Activated T-helper 1 cell treated with anti-CD3 and anti-CD28 coated beads, Interleukin-2, amount 50 U/mL, for 16 hours (primary cell): ENCODE results near the gene POU3F1.

ENCODE experiments used
- DNase-seq, 2 donors: peaks; one replicate each; pipeline ENCODE4 v3.0.0-alpha.2; 2020; ENCODE audit warnings: low read depth in 1 of 2, low spot score in 1 of 2

Gene POU3F1

GRCh38 chr1:38074302-38074677 is 27.7 kb upstream of the POU3F1 start:
- no peak for DNase-seq

DNA sequence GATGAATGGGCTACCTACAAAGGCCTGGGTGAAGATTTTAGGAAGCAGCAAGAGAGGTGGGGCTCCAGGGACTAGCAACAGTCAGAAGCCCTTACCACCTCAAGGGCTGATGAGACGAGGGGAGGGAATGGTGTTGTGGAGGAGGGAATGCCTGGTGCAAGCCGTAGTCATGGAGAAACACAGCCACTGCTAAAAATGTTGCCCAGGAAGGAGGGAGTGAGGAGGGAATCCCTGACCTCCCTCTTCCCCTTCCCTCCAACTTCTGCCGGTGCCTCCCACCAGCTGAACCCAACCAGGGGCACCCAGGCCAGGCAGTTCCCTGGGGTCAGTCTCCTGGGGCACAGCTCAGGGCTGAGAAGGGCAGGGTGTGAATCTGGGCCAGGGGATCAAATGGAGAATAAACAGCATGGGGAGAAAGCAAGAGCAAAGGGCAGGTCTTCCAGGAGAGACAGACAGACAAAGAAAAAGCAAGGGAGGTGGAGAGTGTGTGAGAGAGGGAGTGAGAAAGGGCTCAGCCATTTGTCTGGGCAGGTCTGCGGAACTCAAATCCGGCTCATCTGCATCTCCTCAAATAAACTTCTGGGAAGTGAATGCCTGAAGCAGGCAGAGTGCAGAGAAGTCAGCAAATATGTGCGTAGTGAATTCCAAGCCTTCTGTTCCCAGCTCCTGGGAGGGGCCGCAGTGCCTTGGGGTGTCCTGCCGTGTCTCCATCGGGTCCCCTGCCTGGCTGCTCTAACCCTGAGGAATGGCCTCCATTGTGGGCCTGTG is 27.1 kb upstream of the POU3F1 start:
- DNase-seq: no peak

GRCh38 chr1:38072858-38073257 is 26.3 kb upstream of the POU3F1 start:
- DNase-seq: no peak

GRCh38 chr1:38071312-38072256 is 25.0 kb upstream of the POU3F1 start:
- DNase-seq: no peak

GRCh38 chr1:38068980-38069340 is 22.4 kb upstream of the POU3F1 start:
- DNase-seq: no peak

GRCh38 chr1:38068220-38068979 is 21.8 kb upstream of the POU3F1 start:
- DNase-seq: no peak

DNA sequence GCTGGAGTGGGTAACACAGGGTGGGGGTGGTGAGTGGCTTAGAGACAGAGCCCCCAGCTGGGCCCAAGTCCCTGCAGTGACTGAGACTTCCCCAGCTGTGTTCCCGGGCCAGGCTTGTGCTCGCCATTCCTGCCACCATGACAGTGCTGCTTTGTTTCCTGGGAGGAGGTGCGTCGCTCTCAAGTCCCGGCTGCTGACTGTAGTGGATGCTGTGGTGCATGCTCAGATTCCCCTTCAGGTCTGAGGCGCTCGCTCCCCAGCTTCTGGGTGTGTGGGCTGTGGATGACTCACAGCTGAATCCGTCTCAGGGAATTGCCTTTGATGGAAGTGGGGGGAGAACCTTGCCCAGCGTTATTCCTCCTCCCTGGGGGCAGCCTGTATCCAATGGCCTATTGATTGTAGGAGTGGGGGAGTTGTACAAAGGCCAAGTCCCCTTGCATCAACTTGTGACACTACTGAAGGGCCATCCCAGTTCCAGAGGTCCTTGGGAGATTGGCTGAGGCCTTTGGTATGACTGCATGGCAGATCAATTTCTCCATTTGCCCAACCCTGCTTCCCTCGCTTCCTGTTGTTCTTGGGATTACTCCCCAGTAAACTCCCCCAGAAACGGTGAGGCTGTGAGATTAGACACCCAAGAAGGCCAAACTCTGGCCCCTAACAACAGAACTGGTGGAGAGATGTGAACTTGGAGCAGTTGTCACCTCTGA is 17.8 kb upstream of the POU3F1 start:
- DNase-seq: no peak

DNA sequence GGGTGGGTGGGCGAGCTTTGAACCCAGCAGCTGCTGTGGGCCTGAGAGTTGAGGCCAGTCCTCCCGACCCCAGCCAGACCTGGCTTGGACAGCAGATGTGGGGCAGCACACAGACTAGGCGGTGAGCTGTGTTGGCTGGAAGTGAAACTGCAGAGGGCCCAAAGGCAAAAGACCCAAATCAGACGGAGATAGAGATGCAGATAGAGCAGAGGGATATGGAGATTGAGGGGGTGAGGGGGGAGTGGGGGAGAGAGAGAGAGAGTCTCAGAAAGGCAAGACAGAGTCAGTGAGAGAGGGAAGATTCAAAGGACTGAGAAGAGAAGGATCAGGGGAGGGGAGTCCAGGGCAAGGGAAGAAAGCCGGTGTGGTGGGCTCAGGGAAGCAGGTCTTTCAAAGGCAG is 17.0 kb upstream of the POU3F1 start:
- DNase-seq: no peak

DNA sequence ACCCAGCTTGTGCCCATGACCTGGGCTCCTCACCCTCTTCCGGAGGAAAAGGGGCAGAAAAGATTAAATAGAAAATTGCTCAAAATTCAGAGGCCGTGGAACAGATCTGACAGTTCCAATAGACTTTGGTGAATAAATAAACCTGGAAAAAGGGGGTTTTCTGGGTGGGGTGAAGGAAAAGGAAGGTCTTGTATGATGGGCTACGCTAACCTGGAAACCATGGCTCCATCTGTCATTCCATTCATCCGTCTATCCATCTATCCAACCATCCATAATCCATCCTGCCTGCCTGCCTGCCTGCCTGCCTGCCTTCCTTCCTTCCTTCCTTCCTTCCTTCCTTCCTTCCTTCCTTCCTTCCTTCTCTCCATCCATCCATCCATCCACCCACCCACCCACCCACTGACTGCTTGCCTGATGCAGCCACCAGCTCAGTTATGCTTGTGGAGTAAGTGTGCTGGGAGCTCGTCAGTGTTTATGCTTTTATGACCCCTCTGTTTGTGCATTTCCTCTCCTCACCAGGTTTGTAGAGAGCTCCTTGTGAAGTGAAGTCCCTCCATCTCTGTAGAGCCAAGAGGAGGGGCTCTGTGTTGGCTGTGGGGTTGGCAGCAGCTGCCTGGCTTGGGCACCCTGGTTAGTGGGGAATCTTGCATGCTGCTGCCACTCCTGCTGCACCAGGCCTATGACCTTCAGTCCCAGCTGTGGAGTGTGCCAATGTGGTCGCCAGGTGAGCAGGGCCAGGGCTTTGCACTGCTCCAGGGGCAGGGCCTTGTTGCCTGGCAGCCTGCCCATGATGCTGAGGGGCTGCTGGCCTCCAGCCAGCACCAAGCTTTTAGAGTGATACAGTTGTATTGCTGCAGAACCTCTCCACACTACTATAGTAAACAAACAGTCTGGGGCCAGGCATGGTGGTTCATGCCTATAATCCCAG is 16.0 kb upstream of the POU3F1 start:
- no peak for DNase-seq

GRCh38 chr1:38061883-38062328 is 15.3 kb upstream of the POU3F1 start:
- DNase-seq: no peak

GRCh38 chr1:38061290-38061689 is 14.7 kb upstream of the POU3F1 start:
- DNase-seq: no peak

DNA sequence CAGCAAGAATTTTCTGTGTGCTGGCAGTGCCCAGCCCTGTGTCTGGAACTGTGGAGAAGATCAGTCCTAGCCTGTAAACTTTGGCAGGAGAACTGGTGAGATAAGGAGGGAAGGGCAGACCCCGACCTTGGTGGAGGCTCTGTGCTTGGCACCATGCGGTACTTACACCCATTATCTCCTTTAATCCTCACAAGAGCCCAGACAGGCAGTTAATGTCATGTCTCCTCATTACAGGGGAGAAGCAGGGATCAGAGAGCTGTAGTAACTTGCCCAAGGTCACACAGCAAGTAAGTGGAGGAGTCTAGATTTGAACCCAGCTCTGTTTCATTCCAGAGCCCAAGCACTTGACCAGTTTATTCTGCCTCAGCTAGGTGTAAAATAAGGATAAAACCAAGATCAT is 13.9 kb upstream of the POU3F1 start:
- no peak for DNase-seq

DNA sequence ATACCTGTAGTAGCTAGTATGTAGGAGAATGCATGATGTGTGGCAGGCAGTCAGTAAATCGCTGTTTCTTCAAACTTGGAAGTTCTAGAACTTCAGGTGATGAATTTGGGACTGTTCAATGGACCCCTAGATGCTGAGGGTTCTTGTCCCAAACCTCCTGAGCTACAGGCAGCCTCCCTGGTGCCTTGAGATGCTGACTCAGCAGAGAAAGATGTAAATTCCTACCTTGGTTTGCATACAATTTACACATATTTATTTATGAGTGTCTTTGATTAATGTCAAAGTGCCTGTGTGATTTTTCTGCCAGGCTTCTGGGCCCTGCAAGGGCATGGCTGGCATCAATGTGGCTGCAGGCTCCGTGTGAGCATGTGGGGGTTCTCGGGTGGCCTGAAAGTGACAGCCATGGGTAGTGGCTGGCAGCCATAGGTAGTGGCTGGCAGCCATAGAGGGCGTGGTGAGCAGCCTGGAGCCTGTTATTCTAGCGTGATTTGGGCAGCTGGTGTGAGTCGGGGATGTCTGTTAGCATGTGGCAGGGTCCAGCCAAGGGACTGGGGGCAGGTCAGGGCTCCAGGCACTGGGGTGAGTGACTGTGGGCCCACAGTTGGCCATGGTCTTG is 13.2 kb upstream of the POU3F1 start:
- DNase-seq: no peak

DNA sequence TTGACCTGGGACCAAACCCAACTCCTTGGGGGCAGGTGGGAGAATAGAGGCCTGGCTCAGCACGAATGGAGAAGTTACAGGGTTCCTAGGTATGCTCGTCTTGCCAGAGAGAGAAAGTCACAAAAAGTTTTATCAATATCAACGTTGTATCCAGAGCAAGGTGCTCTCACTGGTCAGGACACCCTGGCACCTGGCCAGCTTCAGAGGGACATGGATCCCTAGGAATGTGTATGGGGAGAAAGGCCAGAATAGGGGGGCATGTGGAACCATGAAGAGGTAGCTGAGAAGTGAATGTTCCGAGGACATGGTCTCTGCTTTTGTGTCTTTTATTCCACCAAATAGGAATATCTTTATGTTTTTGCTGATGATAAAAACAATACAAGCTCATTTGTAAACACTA is 9.4 kb upstream of the POU3F1 start:
- DNase-seq: no peak

DNA sequence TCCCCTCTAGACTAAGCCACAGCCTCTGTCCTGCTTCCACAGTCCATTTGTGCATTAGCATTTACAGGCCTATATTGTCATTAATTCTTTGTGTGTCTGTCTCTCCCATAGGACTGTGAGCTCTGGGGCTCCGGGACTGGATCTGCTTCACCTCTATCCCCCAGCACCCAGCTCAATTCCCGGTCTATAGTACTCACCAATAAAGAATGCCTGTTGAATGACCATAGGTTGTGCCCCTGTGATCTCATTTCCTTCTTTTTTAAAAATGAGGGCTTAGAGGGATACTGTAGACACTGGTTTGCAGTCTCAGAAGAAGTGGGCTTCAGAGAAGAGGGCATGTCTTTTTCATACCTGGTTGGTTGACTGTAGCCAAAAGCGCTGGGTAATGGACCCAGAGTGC is 8.8 kb upstream of the POU3F1 start:
- DNase-seq: no peak

GRCh38 chr1:38053416-38054091 is 7.0 kb upstream of the POU3F1 start:
- no peak for DNase-seq

DNA sequence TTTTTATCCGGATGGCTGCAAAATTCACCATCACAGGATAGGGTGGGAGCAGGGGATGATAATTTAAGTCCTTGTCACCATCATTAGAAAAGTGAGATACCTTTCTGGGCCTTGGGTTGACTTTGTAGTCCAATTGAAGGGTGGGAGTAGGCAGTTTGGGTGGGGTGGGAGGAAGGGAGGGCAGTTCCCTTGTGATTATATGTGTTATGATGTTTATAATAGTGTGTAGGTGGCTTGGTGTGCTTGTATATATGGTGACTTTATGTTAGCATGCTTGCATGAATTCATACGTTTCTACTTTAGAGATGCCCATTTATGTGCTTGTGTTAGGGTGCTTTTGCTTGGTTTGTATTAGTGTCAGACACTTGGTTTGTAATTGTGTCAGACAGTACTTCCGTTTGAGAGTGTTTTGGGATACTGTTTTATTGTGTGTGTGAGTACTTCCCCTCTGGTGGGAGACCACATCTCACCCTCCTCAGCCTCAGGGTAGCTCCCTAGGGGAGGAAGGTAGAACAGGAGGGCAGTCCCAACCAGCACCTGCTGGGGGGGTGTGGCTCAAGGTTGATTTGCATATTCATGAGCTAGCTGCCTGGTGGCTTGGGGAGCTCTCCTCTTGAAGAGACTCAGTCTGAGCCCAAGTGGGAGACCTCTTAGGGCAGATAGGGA is 6.3 kb upstream of the POU3F1 start:
- DNase-seq: no peak

GRCh38 chr1:38051079-38051543 is 4.5 kb upstream of the POU3F1 start:
- DNase-seq: no peak
